Omental fat pad (tissue), 4 donors: ENCODE data around the gene FEZF2. TPM values are rescaled to one million over a fixed set of nuclear protein-coding genes. Genes with fewer than 3 reads are reported as not detected.

Experiments
- ATAC-seq: fragments of 150-250 bp; one replicate; pipeline ENCODE4 v1.9.1; 2016; ENCODE audit warnings: mild to moderate bottlenecking, moderate library complexity; ENCODE audit not compliant: low FRiP score
- DNase-seq: peaks from one replicate; pipeline ENCODE4 v3.0.0-alpha.2; 2019; ENCODE audit warnings: low spot score
- CTCF ChIP-seq, 3 donors: fragments of 450-650 bp; IDR thresholded peaks; one replicate each; pipeline ENCODE4 v1.5.1; 2016 to 2017; ENCODE audit warnings: antibody characterized with exemption in 3 of 3, mild to moderate bottlenecking in 3 of 3, moderate library complexity in 2 of 3
- total RNA-seq, 4 donors: library from RNA; depleted of rRNA; stranded (reverse); fragments of >200 nt; gene quantifications; one replicate each; pipeline ENCODE4 v1.1.0, GENCODE V29; 2016

Gene FEZF2
- total RNA-seq, 4 donors from 2014 or later = not detected

- DNase-seq = no peak
- ATAC-seq = no peak
- TF ChIP-seq CTCF (IDR thresholded peaks at IDR 0.05) = no peak
Observed at GRCh38 chr3:62332835-62333244, 40.5 kb downstream of the FEZF2 start.

GRCh38 chr3:62332017-62332416 lies 41.3 kb downstream of the FEZF2 start:
- DNase-seq (no peak), ATAC-seq (no peak)

GRCh38 chr3:62329971-62330370 lies 43.4 kb downstream of the FEZF2 start:
- ATAC-seq (no peak), DNase-seq (no peak)
- TF ChIP-seq CTCF (IDR thresholded peaks at IDR 0.05) = no peak

More at GRCh38 chr3:62332017-62332416, 41.3 kb downstream of the FEZF2 start:
- no peak for TF ChIP-seq CTCF (IDR thresholded peaks at IDR 0.05)

- ATAC-seq = no peak
- DNase-seq = no peak
- no peak for TF ChIP-seq CTCF (IDR thresholded peaks at IDR 0.05)
Observed at GRCh38 chr3:62325896-62326295, 47.5 kb downstream of the FEZF2 start.

- no peak for DNase-seq
Observed at GRCh38 chr3:62323241-62323640, 50.1 kb downstream of the FEZF2 start.

More at GRCh38 chr3:62323241-62323640, 50.1 kb downstream of the FEZF2 start:
- no peak for TF ChIP-seq CTCF (IDR thresholded peaks at IDR 0.05)
- ATAC-seq = no peak
